IPS-NIHi7 (cell line): ENCODE measurements around the gene GTF3C2.
A peak's percentile ranks its signal among the peaks of the same experiment; 100 is the strongest.
"Not testable (repeated sequence)": the region's sequence is repeated elsewhere in the genome, so short reads cannot be mapped to it uniquely, and the experiment has no call there.

Source experiments
- DNase-seq: peaks from one replicate; pipeline ENCODE4 v3.0.0; 2012; ENCODE audit warnings: mixed read lengths; ENCODE audit errors: extremely low spot score

GTF3C2 gene

GRCh38 chr2:27300606-27301005 lies 56.0 kb downstream of the GTF3C2 start:
- not testable (repeated sequence) for DNase-seq

GRCh38 chr2:27298391-27299080 lies 58.0 kb downstream of the GTF3C2 start:
- no peak for DNase-seq

GRCh38 chr2:27297195-27297594 lies 59.4 kb downstream of the GTF3C2 start:
- no peak for DNase-seq

- no peak for DNase-seq
Observed at GRCh38 chr2:27296481-27296880, 60.1 kb downstream of the GTF3C2 start.

GRCh38 chr2:27294928-27295327 lies 61.6 kb downstream of the GTF3C2 start:
- no peak for DNase-seq

- DNase-seq: peak; percentile 75
Observed at GRCh38 chr2:27291865-27292264, 64.7 kb downstream of the GTF3C2 start.

- DNase-seq: no peak
Observed at GRCh38 chr2:27290549-27290948, 66.0 kb downstream of the GTF3C2 start.

- no peak for DNase-seq
Observed at GRCh38 chr2:27288610-27289009, 68.0 kb downstream of the GTF3C2 start.

- no peak for DNase-seq
Observed at GRCh38 chr2:27285481-27285880, 71.1 kb downstream of the GTF3C2 start.

- no peak for DNase-seq
Observed at GRCh38 chr2:27284996-27285395, 71.6 kb downstream of the GTF3C2 start.

- peak; percentile 60 for DNase-seq
Observed at GRCh38 chr2:27282892-27283291, 73.7 kb downstream of the GTF3C2 start.

- DNase-seq: no peak
Observed at GRCh38 chr2:27281855-27282559, 74.6 kb downstream of the GTF3C2 start, which contains the start of gene TRIM54. TRIM54 (plus strand) TSS chr2:27282429; CDS start chr2:27282732, 303 bp downstream.

- no peak for DNase-seq
Observed at GRCh38 chr2:27281442-27281841, 75.1 kb downstream of the GTF3C2 start.

GRCh38 chr2:27280826-27281225 lies 75.7 kb downstream of the GTF3C2 start:
- no peak for DNase-seq

GRCh38 chr2:27278010-27278409 lies 78.6 kb downstream of the GTF3C2 start:
- no peak for DNase-seq
